Loucy (cell line): ENCODE measurements around the gene CPXM2.

ENCODE experiments used
- H2AFZ ChIP-seq: fragments of 200-600 bp; sonication (generic); 2 replicates; pipeline ENCODE4 v1.6.0; 2016; ENCODE audit warnings: antibody characterized with exemption, mild to moderate bottlenecking, low read length, moderate library complexity
- H3F3A ChIP-seq: fragments of 200-600 bp; 2 replicates; pipeline ENCODE4 v1.6.0; 2016; ENCODE audit warnings: antibody characterized with exemption, low read depth, mild to moderate bottlenecking
- H3K27me3 ChIP-seq: fragments of 200-600 bp; sonication (generic); 2 replicates; pipeline ENCODE4 v1.6.1; 2014; ENCODE audit warnings: low read length, mild to moderate bottlenecking; ENCODE audit not compliant: insufficient read depth, poor library complexity, severe bottlenecking
- H3K36me3 ChIP-seq: fragments of 200-600 bp; sonication (generic); 2 replicates; pipeline ENCODE4 v1.6.1; 2016; ENCODE audit warnings: low read length; ENCODE audit not compliant: insufficient read depth
- H3K4me1 ChIP-seq: fragments of 200-600 bp; sonication (generic); 2 replicates; pipeline ENCODE4 v1.5.1; 2014; ENCODE audit warnings: low read length, mild to moderate bottlenecking; ENCODE audit not compliant: insufficient read depth, poor library complexity, severe bottlenecking
- H3K4me2 ChIP-seq: fragments of 200-600 bp; sonication (generic); 2 replicates; pipeline ENCODE4 v1.6.0; 2014; ENCODE audit warnings: antibody characterized with exemption, low read length, low read depth, mild to moderate bottlenecking; ENCODE audit not compliant: poor library complexity, severe bottlenecking
- H3K4me3 ChIP-seq: fragments of 200-600 bp; sonication (generic); 2 replicates; pipeline ENCODE4 v1.5.1; 2014; ENCODE audit warnings: low read length, mild to moderate bottlenecking, mixed read lengths; ENCODE audit not compliant: poor library complexity, severe bottlenecking
- H3K79me2 ChIP-seq: fragments of 200-600 bp; sonication (generic); 2 replicates; pipeline ENCODE4 v1.6.1; 2014; ENCODE audit warnings: low read length; ENCODE audit not compliant: insufficient read depth
- H3K9ac ChIP-seq: fragments of 200-600 bp; sonication (generic); 2 replicates; pipeline ENCODE4 v1.6.0; 2014; ENCODE audit warnings: mild to moderate bottlenecking, low read depth, low read length, moderate library complexity; ENCODE audit not compliant: poor library complexity, severe bottlenecking
- H3K9me2 ChIP-seq: fragments of 200-600 bp; sonication (generic); replicated peaks from 2 replicates; pipeline ENCODE4 v1.6.1; 2016; ENCODE audit warnings: low read depth, low read length, mixed read lengths
- H3K9me3 ChIP-seq: fragments of 200-600 bp; sonication (generic); 2 replicates; pipeline ENCODE4 v1.6.1; 2014; ENCODE audit warnings: mild to moderate bottlenecking, antibody characterized with exemption, low read length, low read depth; ENCODE audit not compliant: insufficient read depth
- H4K20me1 ChIP-seq: fragments of 200-600 bp; sonication (generic); 2 replicates; pipeline ENCODE4 v1.6.0; 2014; ENCODE audit warnings: antibody characterized with exemption, low read length, mild to moderate bottlenecking; ENCODE audit not compliant: insufficient read depth, poor library complexity, severe bottlenecking
- EZH2phosphoT487 ChIP-seq: fragments of 200-600 bp; IDR thresholded peaks from 2 replicates; pipeline ENCODE4 v1.6.1; 2018; ENCODE audit warnings: antibody characterized with exemption, mild to moderate bottlenecking, moderate library complexity, borderline replicate concordance
- TF ChIP-seq, protein P1 (sequence below): fragments of 200-600 bp; sonication (generic); conservative IDR thresholded peaks from 2 replicates; pipeline ENCODE4 v1.5.1; 2014; ENCODE audit warnings: mild to moderate bottlenecking, antibody characterized with exemption, low read length

Gene CPXM2

DNA sequence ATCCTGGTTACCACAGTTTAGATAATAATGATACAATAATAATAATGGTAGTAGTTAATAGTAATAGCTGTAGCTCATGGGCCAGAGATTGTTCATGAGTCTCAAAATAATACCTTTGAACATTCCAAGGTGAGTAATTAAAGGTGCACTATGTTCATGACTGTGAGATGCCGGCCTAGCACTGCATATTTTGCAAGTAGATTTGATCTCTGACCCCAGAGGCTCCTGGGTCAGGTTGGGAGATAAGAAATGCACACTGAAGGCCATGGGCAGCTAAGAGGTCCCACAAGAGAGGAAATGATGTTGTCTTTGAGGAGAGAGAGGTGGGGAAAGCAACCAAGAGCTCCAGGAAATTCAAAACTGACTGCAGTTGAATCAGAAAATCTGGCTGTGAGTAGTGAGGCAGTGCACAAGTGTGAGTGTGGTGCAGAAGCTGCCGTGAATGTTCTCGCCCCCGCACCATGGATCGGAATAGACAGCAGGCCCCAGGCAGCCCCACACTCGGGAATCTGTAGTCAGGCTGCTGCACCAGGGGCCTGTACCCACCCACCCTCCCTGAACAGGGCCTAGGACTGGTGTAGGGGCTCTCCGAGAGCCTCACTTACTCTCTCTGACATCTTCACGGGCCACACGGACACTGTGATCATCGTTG, 11.9 kb downstream of the CPXM2 start:
- Histone ChIP-seq H2AFZ (no peak overlapping the region), H3K79me2 (no peaks in the 10 kb centered on the region), H4K20me1 (no peaks in the 10 kb centered on the region), H3K4me1 (no peaks in the 10 kb centered on the region), H3F3A (no peaks in the 10 kb centered on the region), H3K4me3 (no peak overlapping the region), H3K4me2 (no peak overlapping the region), H3K9me2 (no peaks in the 10 kb centered on the region), H3K9ac (no peak overlapping the region), H3K27me3 (no peaks in the 10 kb centered on the region), H3K36me3 (no peaks in the 10 kb centered on the region), H3K9me3 (no peaks in the 10 kb centered on the region; the same call in 1 of the 2 replicates)
- TF ChIP-seq, protein P1, sequence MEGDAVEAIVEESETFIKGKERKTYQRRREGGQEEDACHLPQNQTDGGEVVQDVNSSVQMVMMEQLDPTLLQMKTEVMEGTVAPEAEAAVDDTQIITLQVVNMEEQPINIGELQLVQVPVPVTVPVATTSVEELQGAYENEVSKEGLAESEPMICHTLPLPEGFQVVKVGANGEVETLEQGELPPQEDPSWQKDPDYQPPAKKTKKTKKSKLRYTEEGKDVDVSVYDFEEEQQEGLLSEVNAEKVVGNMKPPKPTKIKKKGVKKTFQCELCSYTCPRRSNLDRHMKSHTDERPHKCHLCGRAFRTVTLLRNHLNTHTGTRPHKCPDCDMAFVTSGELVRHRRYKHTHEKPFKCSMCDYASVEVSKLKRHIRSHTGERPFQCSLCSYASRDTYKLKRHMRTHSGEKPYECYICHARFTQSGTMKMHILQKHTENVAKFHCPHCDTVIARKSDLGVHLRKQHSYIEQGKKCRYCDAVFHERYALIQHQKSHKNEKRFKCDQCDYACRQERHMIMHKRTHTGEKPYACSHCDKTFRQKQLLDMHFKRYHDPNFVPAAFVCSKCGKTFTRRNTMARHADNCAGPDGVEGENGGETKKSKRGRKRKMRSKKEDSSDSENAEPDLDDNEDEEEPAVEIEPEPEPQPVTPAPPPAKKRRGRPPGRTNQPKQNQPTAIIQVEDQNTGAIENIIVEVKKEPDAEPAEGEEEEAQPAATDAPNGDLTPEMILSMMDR = no peak
- no peak for TF ChIP-seq EZH2phosphoT487

DNA sequence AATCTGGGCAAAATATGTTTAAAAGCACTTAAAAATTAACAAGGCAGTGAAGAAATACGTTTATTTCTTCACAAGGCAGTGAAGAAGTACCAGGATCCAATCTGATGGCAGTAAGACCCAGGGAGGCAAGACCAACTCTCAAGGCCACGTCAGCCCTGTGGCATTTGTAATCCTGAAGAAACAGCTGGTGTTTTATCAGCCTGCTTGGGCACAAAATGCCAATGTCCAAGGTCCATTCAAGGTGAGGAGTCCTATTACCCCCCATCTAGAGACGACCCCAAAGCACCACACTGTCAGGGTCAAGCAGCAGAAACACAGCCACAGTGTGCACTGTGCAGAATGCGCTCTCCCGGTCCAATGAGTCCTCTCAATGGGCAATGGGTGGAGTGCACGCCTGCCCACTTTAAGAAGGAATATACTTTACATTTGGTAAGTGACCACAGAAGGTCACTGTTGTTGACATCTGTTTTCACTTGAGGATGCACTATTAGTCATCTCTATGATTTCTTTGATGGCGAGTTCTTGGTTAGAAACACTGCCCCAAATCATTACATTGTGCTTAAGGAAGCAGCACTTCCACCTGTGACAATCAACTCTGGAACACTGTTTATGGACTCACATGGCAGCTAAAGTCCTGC, 12.8 kb downstream of the CPXM2 start:
- Histone ChIP-seq H3K36me3 (no peaks in the 10 kb centered on the region), H3K27me3 (no peaks in the 10 kb centered on the region), H3K4me1 (no peaks in the 10 kb centered on the region), H2AFZ (no peak overlapping the region), H3F3A (no peaks in the 10 kb centered on the region), H4K20me1 (no peaks in the 10 kb centered on the region), H3K9me2 (no peaks in the 10 kb centered on the region), H3K4me3 (no peak overlapping the region), H3K4me2 (no peak overlapping the region), H3K9me3 (no peaks in the 10 kb centered on the region; the same call in 1 of the 2 replicates), H3K79me2 (no peaks in the 10 kb centered on the region), H3K9ac (no peak overlapping the region)
- no peak for TF ChIP-seq EZH2phosphoT487
- TF ChIP-seq, protein P1 = no peak

DNA sequence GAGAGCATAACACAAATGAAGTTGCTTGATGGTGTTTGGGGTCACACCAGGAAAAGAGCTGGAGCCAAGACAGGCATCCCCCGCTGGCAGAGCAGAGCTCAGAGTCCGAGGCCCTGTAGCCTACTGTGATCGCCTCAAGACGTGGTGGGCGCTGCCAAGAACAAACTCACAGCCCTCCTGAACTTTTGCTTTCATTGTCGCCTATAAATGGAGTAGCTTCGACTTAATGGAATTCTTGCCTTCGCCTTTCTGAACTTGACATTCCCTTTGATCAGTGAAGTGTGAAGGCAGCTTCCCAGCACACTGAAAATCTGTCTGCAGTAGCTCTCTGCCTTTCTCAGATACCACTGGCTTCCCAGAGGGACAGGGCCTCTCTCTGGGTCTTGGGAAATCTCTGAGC, 21.3 kb downstream of the CPXM2 start:
- Histone ChIP-seq H3K9me3 (no peaks in the 10 kb centered on the region; the same call in 1 of the 2 replicates), H3F3A (no peaks in the 10 kb centered on the region), H3K4me1 (no peaks in the 10 kb centered on the region), H4K20me1 (no peaks in the 10 kb centered on the region), H3K4me2 (no peak overlapping the region), H3K27me3 (no peaks in the 10 kb centered on the region), H3K9ac (no peak overlapping the region), H3K79me2 (no peaks in the 10 kb centered on the region), H3K9me2 (no peaks in the 10 kb centered on the region), H3K4me3 (no peak overlapping the region), H3K36me3 (no peaks in the 10 kb centered on the region), H2AFZ (no peak overlapping the region)
- TF ChIP-seq EZH2phosphoT487 = no peak
- TF ChIP-seq, protein P1 = no peak
